Stimulated activated CD4-positive, alpha-beta T cell treated with anti-CD3 and anti-CD28 coated beads, TNF-alpha, amount 100 ng/mL, for 48 hours (primary cell): ENCODE results near the gene LGALS4.
"Not testable (repeated sequence)": the region's sequence is repeated elsewhere in the genome, so short reads cannot be mapped to it uniquely, and the experiment has no call there.

Experiments
- DNase-seq, 3 donors: peaks; one replicate each; pipeline ENCODE4 v3.0.0-alpha.2; 2020; ENCODE audit warnings: low read depth in 3 of 3

The LGALS4 gene

GRCh38 chr19:38842439-38843174 is 29.9 kb upstream of the LGALS4 start:
- peak in 2 of 3 donors; percentile 48 to 50 for DNase-seq

- DNase-seq = no peak
Observed at GRCh38 chr19:38841787-38842438, 29.2 kb upstream of the LGALS4 start.

GRCh38 chr19:38841180-38841766 is 28.5 kb upstream of the LGALS4 start:
- no peak for DNase-seq

DNA sequence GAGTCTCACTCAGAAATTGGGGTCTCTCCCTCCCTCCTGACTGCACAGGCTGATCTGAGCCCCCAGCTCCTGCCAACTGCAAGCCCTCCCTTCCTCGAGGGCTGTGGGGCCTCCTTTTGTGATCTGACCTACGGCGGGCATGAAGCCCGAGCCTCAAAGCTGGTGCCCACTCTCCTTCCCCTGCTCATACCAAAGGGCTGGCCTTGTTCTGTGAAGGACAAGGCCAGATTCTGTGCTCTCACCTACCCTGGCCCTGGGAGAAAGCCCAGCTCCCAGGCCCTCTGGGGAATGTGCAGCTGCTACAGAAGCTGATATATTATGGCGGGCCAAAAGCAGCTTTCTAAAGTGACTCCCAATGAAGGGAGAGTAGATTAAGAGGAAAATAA is 27.8 kb upstream of the LGALS4 start:
- no peak for DNase-seq

DNA sequence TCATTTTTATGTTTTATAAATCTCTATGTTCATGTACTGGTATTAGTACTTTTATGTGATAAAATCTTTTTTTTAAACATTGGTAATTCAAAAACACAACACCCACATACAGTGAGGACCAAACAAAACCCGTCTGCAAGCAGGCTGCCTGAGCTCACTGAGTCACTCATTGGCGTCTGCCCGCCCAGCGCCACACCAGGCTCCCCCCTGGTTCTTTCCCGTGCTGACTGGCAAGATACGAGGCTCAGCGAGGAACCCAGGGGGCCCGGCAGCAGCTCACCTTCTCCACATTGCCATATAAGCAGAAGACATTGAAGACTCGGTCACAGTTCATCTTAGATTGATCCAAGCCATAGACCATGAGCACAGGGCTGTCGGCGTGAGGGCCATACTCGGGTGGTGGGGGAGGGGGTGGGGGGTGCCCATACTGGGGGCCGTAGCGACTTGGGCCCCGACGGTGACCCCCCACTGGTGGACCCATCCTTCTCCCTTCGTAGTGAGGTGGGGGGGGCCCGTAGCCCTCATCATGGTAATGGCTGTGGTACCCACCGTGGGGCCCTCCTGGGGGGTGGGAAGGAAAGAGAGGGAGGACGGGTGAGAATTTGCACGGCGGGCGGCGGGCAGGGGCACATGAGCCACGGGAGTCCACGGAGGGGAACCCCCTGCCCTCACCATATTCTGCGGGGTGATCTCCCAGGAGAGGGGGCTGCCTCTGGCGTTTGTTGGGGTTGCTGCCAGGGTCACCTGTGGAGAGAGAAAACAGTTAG is 27.3 kb upstream of the LGALS4 start:
- no peak for DNase-seq

DNA sequence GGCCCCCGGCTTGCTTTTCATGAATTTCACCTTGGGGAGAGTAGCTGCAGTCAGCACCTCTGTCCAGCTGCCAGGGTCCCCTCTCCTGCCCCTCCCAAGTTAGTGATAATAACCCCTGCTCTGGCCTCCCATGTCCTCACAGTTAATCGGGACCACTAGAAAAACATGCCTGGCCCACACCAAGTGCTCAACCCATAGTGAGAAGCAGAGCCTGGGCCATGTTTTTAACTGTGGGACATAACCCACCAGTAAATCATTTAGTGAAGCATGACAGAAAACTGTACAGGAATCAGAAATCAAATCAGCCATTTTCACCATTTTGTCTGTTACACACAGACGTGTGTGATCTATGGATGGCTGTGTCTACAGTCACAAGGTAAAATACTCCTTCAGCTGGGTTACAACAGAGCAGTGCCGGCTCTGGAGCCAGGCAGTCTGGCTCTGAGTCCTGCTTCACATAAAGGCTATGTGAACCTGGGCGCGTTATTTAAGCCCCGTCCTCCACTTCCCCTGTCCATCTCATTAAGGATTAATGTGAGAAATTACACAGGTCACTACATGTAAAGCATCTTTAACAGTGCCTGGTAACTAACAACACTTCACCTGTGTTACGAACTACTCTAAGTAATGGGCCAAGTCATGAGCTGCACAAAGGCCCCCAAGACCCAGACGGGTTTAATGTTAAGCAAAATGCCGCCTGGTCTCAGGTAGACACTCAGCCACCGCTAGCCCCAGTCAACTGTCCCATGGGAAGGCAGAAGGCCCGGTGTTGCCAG is 26.4 kb upstream of the LGALS4 start:
- no peak for DNase-seq

GRCh38 chr19:38838208-38838985 is 25.7 kb upstream of the LGALS4 start:
- peak in 2 of 3 donors; percentile 52 to 69 for DNase-seq

DNA sequence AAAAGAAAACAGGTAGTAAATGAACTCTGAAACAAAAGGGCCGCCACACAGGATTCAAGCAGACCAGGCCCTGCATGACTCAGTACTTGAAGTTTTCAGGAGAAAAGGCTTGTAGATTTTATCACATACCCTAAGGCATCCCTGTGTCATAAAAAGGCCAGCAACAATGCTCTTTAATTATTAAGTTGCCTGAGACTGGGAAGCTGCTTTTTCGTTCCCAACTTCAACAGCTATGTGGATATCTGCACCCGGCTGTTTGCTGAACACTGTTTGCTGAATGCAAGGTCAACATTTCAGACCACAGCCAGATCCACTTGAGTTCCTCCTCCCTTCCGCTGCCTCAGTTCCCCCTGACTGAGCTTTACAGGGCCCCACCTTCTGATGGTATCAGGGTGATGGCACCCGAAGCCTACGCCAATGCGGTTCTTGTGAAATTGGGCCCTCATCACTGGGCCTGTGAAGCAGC is 24.9 kb upstream of the LGALS4 start:
- DNase-seq = no peak

GRCh38 chr19:38836983-38837626 is 24.4 kb upstream of the LGALS4 start:
- no peak for DNase-seq

- no peak for DNase-seq
Observed at GRCh38 chr19:38836159-38836982, 23.6 kb upstream of the LGALS4 start.

GRCh38 chr19:38834590-38834989 is 21.8 kb upstream of the LGALS4 start:
- DNase-seq = no peak

GRCh38 chr19:38834104-38834490 is 21.4 kb upstream of the LGALS4 start:
- no peak for DNase-seq

GRCh38 chr19:38833092-38833425 is 20.3 kb upstream of the LGALS4 start:
- no peak for DNase-seq

- DNase-seq = no peak
Observed at GRCh38 chr19:38831142-38831605, 18.4 kb upstream of the LGALS4 start.

DNA sequence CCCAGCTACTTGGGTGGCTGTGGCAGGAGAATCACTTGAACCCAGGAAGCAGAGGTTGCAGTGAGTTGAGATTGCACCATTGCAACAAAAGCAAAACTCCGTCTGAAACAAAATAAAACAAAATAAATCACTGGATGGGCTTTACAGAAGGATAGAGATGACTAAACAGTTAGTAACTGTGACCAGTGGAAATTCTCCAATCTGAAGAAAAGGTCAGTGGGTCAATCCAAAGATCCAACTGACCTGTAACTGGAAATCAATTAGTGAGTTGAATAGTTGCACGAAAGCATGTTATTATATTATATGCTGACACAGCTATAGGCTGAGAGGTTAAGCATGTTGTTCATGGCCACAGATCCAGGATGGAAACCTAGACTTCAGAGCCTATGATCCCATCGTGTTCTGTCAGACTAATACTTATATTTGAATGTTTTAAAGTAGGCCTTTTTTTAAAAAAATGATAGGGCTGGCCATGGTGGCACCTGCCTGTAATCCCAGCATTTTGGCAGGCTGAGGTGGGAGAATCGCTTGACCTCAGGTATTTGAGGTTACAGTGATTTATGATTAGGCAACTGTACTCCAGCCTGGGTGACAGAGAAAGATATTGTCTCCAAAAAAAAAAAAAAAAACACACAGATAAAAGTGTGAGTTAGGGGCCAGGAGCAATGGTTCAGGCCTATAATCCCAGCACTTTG is 17.4 kb upstream of the LGALS4 start:
- no peak for DNase-seq

DNA sequence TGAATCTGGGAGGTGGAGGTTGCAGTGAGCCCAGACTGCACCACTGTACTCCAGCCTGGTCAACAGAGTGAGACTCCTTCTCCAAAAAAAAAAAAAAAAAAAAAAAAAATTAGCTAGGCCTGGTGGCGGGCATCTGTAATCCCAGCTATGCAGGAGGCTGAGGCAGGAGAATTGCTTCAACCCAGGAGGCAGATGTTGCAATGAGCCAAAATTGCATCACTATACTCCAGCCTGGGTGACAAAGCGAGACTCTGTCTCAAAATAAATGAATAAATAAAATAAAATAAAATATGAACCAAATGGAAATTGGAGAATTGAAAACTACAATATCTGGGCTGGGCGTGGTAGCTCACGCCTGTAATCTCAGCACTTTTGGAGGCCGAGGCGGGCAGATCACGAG is 16.5 kb upstream of the LGALS4 start:
- DNase-seq = not testable (repeated sequence)

DNA sequence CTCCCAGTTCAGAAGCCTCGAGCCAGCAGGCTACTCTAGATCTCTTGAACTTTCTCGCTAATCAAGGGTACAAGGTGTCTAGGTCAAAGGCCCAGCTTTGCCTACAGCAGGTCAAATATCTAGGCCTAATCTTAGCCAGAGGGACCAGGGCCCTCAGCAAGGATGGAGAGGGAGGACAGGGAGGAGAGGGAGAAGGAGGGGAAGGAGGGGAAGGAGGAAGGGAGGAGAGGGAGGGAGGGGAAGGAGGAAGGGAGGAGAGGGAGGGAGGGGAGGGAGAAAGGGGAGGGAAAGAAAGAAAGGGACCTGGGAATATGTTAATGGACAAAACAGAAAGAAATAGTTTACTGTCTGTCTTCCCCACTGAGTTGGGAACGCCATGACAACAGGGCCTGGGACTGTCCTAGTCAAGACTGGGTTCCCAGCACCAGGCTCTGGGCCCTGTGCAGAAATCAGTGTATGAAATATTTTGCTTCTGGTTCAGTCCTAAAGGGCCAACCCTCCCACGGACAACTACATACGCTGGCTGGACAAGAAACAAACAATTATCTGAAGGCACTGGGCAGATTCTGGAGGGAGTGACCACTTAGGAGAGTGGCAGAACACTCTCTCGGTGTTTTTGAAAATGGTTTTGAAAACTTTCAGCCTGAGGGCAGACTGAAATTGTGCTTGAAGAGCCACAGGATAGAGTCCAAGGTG is 14.3 kb upstream of the LGALS4 start:
- DNase-seq = no peak

- DNase-seq = not testable (repeated sequence)
Observed at GRCh38 chr19:38825936-38826335, 13.2 kb upstream of the LGALS4 start.
